Neural cell (in vitro differentiated cells): ENCODE data around the gene ACHE. TPM values are rescaled to one million over a fixed set of nuclear protein-coding genes. Genes with fewer than 3 reads are reported as not detected.
"Not testable (repeated sequence)": the region's sequence is repeated elsewhere in the genome, so short reads cannot be mapped to it uniquely, and the experiment has no call there.

ENCODE experiments used
- H2AFZ ChIP-seq: fragments of 200-600, 300-800 bp; sonication (generic), shearing (Covaris generic); 2 replicates; pipeline ENCODE4 v1.6.0; 2014; ENCODE audit warnings: low read depth, mild to moderate bottlenecking, antibody characterized with exemption, low read length, moderate library complexity
- H3F3A ChIP-seq: fragments of 200-600 bp; shearing (Covaris generic); 2 replicates; pipeline ENCODE4 v1.6.1; 2016; ENCODE audit warnings: mild to moderate bottlenecking, moderate library complexity, mixed read lengths, antibody characterized with exemption, low read length; ENCODE audit not compliant: insufficient read depth, poor library complexity, severe bottlenecking
- H3K27ac ChIP-seq: fragments of 200-600, 300-800 bp; sonication (generic), shearing (Covaris generic); 2 replicates; pipeline ENCODE4 v1.5.1; 2014; ENCODE audit warnings: mild to moderate bottlenecking, low read length, moderate library complexity
- H3K27me3 ChIP-seq: fragments of 300-800, 200-600 bp; sonication (generic), shearing (Covaris generic); 2 replicates; pipeline ENCODE4 v1.6.0; 2014; ENCODE audit warnings: mild to moderate bottlenecking, low read depth, low read length, moderate library complexity; ENCODE audit not compliant: insufficient read depth
- H3K36me3 ChIP-seq: fragments of 300-800, 200-600 bp; sonication (generic), shearing (Covaris generic); 2 replicates; pipeline ENCODE4 v1.5.1; 2014; ENCODE audit warnings: mild to moderate bottlenecking, antibody characterized with exemption, low read length, moderate library complexity; ENCODE audit not compliant: insufficient read depth
- H3K4me2 ChIP-seq: fragments of 300-800, 200-600 bp; sonication (generic), shearing (Covaris generic); 2 replicates; pipeline ENCODE4 v1.6.0; 2014; ENCODE audit warnings: mild to moderate bottlenecking, low read length
- H3K4me3 ChIP-seq: fragments of 300-800, 200-600 bp; sonication (generic), shearing (Covaris generic); 2 replicates; pipeline ENCODE4 v1.5.1; 2014; ENCODE audit warnings: mild to moderate bottlenecking, low read length, moderate library complexity
- H3K79me2 ChIP-seq: fragments of 200-600 bp; shearing (Covaris generic); replicated peaks from 2 replicates; pipeline ENCODE4 v1.6.0; 2014; ENCODE audit warnings: mild to moderate bottlenecking, low read length, moderate library complexity; ENCODE audit not compliant: insufficient read depth
- H3K9ac ChIP-seq: fragments of 300-800, 200-600 bp; sonication (generic), shearing (Covaris generic); 2 replicates; pipeline ENCODE4 v1.6.1; 2016; ENCODE audit warnings: mild to moderate bottlenecking, low read length, mixed read lengths
- H3K9me2 ChIP-seq: fragments of 200-600 bp; shearing (Covaris generic); 2 replicates; pipeline ENCODE4 v1.6.1; 2016; ENCODE audit warnings: mild to moderate bottlenecking, low read length, mixed read lengths; ENCODE audit not compliant: insufficient read depth
- H3K9me3 ChIP-seq: fragments of 200-600, 300-800 bp; sonication (generic), shearing (Covaris generic); 2 replicates; pipeline ENCODE4 v1.6.1; 2016; ENCODE audit warnings: mild to moderate bottlenecking, mixed run types, low read length, moderate library complexity, mixed read lengths
- H4K20me1 ChIP-seq: fragments of 200-600 bp; shearing (Covaris generic); 2 replicates; pipeline ENCODE4 v1.6.1; 2016; ENCODE audit warnings: mild to moderate bottlenecking, mixed run types; ENCODE audit not compliant: insufficient read depth
- CTCF ChIP-seq: fragments of 450-650 bp; IDR thresholded peaks from 2 replicates; pipeline ENCODE4 v1.5.1; 2014; ENCODE audit warnings: antibody characterized with exemption, mild to moderate bottlenecking, moderate library complexity; ENCODE audit not compliant: poor library complexity, severe bottlenecking
- EP300 ChIP-seq: fragments of 450-650 bp; conservative IDR thresholded peaks from 2 replicates; pipeline ENCODE4 v1.6.1; 2014; ENCODE audit warnings: antibody characterized with exemption, mild to moderate bottlenecking, moderate library complexity; ENCODE audit not compliant: poor library complexity, severe bottlenecking
- EZH2 ChIP-seq: fragments of 200-600, 300-800 bp; shearing (Covaris generic), sonication (generic); IDR thresholded peaks from 2 replicates; pipeline ENCODE4 v1.6.1; 2014; ENCODE audit warnings: antibody characterized with exemption, low read length, borderline replicate concordance, mild to moderate bottlenecking; ENCODE audit not compliant: insufficient read depth, poor library complexity, severe bottlenecking
- MXI1 ChIP-seq: fragments of 450-650 bp; conservative IDR thresholded peaks from 2 replicates; pipeline ENCODE4 v1.6.1; 2014; ENCODE audit warnings: antibody characterized with exemption, mild to moderate bottlenecking; ENCODE audit not compliant: poor library complexity, severe bottlenecking
- POLR2AphosphoS5 ChIP-seq: IDR thresholded peaks from 2 replicates; pipeline ENCODE4 v1.6.1; 2012
- RAD21 ChIP-seq: fragments of 450-650 bp; conservative IDR thresholded peaks from 2 replicates; pipeline ENCODE4 v1.6.1; 2014; ENCODE audit warnings: antibody characterized with exemption, mild to moderate bottlenecking, moderate library complexity
- SMC3 ChIP-seq: fragments of 450-650 bp; conservative IDR thresholded peaks from 2 replicates; pipeline ENCODE4 v1.6.1; 2014; ENCODE audit warnings: antibody characterized with exemption, mild to moderate bottlenecking, moderate library complexity; ENCODE audit not compliant: poor library complexity
- TAF1 ChIP-seq: IDR thresholded peaks from 2 replicates; pipeline ENCODE4 v1.6.1; 2012; ENCODE audit warnings: low read depth
- polyA plus RNA-seq: library from polyadenylated mRNA; depleted of rRNA; stranded (reverse); fragments of >200 nt; gene quantifications from 2 replicates; pipeline ENCODE4 v1.2.3, GENCODE V29; 2014
- TF ChIP-seq, protein P1 (sequence below): IDR thresholded peaks from 2 replicates; pipeline ENCODE4 v1.6.1; 2012; ENCODE audit warnings: borderline replicate concordance

ACHE gene
- polyA plus RNA-seq, 1 donor from 2014 or later, result 12.2 TPM

- no peaks in the 10 kb centered on the region for H4K20me1 ChIP-seq
- H3K9me2 ChIP-seq, result no peaks in the 10 kb centered on the region
- no peaks in the 10 kb centered on the region for H3K9me3 ChIP-seq
- TF ChIP-seq, protein P1, sequence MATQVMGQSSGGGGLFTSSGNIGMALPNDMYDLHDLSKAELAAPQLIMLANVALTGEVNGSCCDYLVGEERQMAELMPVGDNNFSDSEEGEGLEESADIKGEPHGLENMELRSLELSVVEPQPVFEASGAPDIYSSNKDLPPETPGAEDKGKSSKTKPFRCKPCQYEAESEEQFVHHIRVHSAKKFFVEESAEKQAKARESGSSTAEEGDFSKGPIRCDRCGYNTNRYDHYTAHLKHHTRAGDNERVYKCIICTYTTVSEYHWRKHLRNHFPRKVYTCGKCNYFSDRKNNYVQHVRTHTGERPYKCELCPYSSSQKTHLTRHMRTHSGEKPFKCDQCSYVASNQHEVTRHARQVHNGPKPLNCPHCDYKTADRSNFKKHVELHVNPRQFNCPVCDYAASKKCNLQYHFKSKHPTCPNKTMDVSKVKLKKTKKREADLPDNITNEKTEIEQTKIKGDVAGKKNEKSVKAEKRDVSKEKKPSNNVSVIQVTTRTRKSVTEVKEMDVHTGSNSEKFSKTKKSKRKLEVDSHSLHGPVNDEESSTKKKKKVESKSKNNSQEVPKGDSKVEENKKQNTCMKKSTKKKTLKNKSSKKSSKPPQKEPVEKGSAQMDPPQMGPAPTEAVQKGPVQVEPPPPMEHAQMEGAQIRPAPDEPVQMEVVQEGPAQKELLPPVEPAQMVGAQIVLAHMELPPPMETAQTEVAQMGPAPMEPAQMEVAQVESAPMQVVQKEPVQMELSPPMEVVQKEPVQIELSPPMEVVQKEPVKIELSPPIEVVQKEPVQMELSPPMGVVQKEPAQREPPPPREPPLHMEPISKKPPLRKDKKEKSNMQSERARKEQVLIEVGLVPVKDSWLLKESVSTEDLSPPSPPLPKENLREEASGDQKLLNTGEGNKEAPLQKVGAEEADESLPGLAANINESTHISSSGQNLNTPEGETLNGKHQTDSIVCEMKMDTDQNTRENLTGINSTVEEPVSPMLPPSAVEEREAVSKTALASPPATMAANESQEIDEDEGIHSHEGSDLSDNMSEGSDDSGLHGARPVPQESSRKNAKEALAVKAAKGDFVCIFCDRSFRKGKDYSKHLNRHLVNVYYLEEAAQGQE, result no peak
- TF ChIP-seq POLR2AphosphoS5 (no peak), CTCF (no peak), TAF1 (no peak), RAD21 (no peak), MXI1 (no peak), SMC3 (no peak), EP300 (no peak), EZH2 (no peak)
- no peak overlapping the region for H3K4me3 ChIP-seq
- no peak overlapping the region for H3K27ac ChIP-seq
- no peak overlapping the region for H3K9ac ChIP-seq
- no peaks in the 10 kb centered on the region for H3K27me3 ChIP-seq
- H2AFZ ChIP-seq, result no peak overlapping the region
- H3F3A ChIP-seq, result no peaks in the 10 kb centered on the region
- no peaks in the 10 kb centered on the region for H3K79me2 ChIP-seq
- no peak overlapping the region for H3K4me2 ChIP-seq
- H3K36me3 ChIP-seq, result no peaks in the 10 kb centered on the region
Measured at GRCh38 chr7:100933734-100934133, 38.0 kb upstream of the ACHE start.

DNA sequence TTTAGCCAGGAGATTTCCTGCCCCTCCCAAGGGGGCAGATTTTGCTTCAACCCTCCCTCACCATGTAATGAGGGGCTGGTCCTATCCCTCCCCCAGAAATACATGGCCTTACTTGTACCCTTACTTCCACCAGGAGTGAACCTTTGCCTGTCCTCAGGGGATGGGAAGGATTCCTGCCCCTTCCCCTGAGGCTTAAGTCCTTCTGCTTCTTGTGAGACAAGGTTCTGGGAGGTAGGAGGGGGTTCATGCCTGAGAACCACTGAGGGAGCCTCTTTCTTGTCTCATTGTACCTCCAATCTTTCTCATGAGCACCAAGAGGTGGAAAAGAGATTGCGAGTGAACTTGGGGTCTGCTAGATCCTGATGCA, 34.1 kb upstream of the ACHE start:
- H2AFZ ChIP-seq, result no peak overlapping the region
- H3K9me3 ChIP-seq, result no peaks in the 10 kb centered on the region
- H3K79me2 ChIP-seq, result no peaks in the 10 kb centered on the region
- no peaks in the 10 kb centered on the region for H3K9me2 ChIP-seq
- no peaks in the 10 kb centered on the region for H3F3A ChIP-seq
- H3K27me3 ChIP-seq, result no peaks in the 10 kb centered on the region
- no peaks in the 10 kb centered on the region for H4K20me1 ChIP-seq
- no peak overlapping the region for H3K27ac ChIP-seq
- no peak overlapping the region for H3K4me3 ChIP-seq
- H3K9ac ChIP-seq, result no peak overlapping the region
- no peaks in the 10 kb centered on the region for H3K36me3 ChIP-seq
- H3K4me2 ChIP-seq, result no peak overlapping the region
- no peak for TF ChIP-seq POLR2AphosphoS5
- TF ChIP-seq TAF1, result no peak
- TF ChIP-seq, protein P1, result no peak
- no peak for TF ChIP-seq MXI1
- no peak for TF ChIP-seq RAD21
- TF ChIP-seq CTCF, result no peak

DNA sequence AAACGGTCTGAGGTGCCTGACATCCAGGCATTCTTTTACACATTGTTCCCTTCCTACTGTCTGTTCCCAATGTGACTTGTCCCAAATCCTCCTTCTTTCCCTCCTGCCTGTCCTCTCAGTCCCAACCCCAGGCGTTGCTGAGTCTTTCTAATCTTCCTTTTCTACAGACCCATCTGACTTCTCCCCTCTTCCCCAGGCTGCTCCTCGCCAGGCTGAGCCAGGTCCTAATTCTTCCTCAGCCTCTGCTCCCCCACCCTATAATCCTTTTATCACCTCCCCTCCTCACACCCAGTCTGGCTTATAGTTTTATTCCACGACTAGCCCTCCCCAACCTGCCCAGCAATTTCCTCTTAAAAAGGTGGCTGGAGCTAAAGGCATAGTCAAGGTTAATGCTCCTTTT, 27.9 kb upstream of the ACHE start:
- H3K79me2 ChIP-seq, H3F3A ChIP-seq, H3K36me3 ChIP-seq, H3K27ac ChIP-seq, H3K4me2 ChIP-seq, H2AFZ ChIP-seq, H3K9me2 ChIP-seq, H3K9ac ChIP-seq, H3K4me3 ChIP-seq, H3K27me3 ChIP-seq, H4K20me1 ChIP-seq, H3K9me3 ChIP-seq: not testable (repeated sequence)
